Activated T-helper 2 cell treated with anti-CD3 and anti-CD28 coated beads, Interferon-gamma antibody, Interleukin-2, Interleukin-4, amounts not matched to agents 10 μg/mL and 5 μg/mL and 100 μg/mL, durations not matched to agents 14 hours and 24 hours and 36 hours (primary cell): ENCODE results near the gene MEGF8. TPM values are rescaled to one million over a fixed set of nuclear protein-coding genes. Genes with fewer than 3 reads are reported as not detected.

ENCODE experiments used
- DNase-seq: peaks from one replicate; pipeline ENCODE4 v3.0.0; 2021; ENCODE audit warnings: low spot score
- H3K27ac Mint-ChIP-seq: one replicate; pipeline ENCODE4 v1.8.0; 2021; ENCODE audit warnings: mixed read lengths
- H3K27me3 Mint-ChIP-seq: one replicate; pipeline ENCODE4 v1.8.0; 2021; ENCODE audit warnings: low read depth, mixed read lengths
- H3K36me3 Mint-ChIP-seq: one replicate; pipeline ENCODE4 v1.8.0; 2021; ENCODE audit warnings: low read depth, mixed read lengths
- H3K4me1 Mint-ChIP-seq: one replicate; pipeline ENCODE4 v1.8.0; 2021; ENCODE audit warnings: low read depth, mixed read lengths
- H3K4me3 Mint-ChIP-seq: one replicate; pipeline ENCODE4 v1.8.0; 2021; ENCODE audit warnings: low read depth, mild to moderate bottlenecking, moderate library complexity, mixed read lengths
- H3K9me3 Mint-ChIP-seq: one replicate; pipeline ENCODE4 v1.8.0; 2021; ENCODE audit warnings: mixed read lengths
- intact Hi-C: fragments of 100-400 bp; cut with micrococcal nuclease; formaldehyde crosslinking; loops from one replicate; pipeline ENCODE4 v1.15.1; 2023
- total RNA-seq: library from RNA; stranded (reverse); gene quantifications from 2 replicates; pipeline ENCODE4 v1.2.3, GENCODE V29; 2022

The MEGF8 gene
- total RNA-seq, 1 donor from 2014 or later = 10.3 TPM

DNA sequence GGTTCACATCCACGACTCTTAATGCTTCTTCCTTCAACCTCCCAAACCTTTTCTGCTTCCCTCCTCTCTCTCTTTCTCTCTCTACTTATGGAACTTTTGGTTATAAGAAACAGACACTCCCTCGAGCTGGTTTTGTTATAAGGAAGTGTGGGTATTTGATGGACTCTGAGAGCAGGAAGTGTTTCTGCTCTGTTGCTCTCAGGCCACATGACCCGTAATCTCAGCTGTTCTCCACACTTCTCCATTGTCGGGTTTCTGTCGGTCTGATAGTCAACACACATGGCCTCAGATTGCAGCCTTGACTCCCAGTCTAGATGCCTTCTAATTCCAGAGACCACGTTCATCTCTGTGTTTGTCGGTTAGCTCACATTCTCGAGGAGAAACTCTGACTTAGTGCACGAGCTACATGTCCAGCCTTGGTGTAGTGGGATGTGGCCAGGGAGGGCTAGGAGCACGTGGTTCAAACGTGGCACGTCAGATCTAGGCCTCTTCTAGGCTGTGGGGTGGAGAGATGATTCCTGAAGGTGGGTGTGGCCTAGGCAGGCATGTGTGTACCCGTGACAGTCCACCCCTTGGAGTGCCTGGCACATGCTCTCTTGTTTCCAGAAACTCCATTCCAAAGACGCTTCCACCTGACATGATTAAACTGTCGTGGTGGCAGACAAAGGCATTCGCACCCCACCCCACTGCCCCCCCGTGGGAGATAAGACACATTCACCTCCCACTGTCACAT, 38.3 kb downstream of the MEGF8 start:
- intact Hi-C loops = no loop called here
- no peaks in the 10 kb centered on the region for H3K9me3 Mint-ChIP-seq
- H3K4me3 Mint-ChIP-seq = no peak overlapping the region

DNA sequence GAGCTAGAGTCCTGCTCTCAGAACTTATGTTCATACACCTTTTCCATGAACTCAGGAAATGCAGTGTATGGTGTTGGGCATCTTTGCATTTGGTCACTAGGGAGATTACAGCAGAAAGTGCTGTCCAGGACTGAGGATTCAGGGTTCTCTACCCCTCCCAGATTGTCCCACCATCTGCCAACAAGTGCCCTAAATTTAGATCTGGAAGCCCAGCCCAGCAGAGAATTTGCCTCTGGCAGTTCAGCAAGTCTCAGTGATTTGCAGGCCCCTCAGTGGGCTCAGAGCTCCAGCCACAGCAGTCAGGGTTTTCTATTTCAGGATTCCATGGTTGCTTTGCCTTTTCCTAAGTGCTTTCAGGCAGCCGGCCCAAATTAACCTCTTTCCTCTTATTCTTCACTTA, 41.2 kb downstream of the MEGF8 start:
- no peak for DNase-seq
- Mint-ChIP-seq H3K36me3 (peaks cover 9% of the 10 kb centered on the region), H3K4me3 (no peak overlapping the region), H3K9me3 (no peaks in the 10 kb centered on the region), H3K4me1 (no peaks in the 10 kb centered on the region), H3K27ac (no peak overlapping the region), H3K27me3 (no peaks in the 10 kb centered on the region)
- intact Hi-C loops = no loop called here

More for the DNA sequence above, 38.3 kb downstream of the MEGF8 start:
- Mint-ChIP-seq H3K4me1 (no peaks in the 10 kb centered on the region), H3K36me3 (peaks cover 9% of the 10 kb centered on the region), H3K27ac (no peak overlapping the region), H3K27me3 (no peaks in the 10 kb centered on the region)
- DNase-seq = no peak

DNA sequence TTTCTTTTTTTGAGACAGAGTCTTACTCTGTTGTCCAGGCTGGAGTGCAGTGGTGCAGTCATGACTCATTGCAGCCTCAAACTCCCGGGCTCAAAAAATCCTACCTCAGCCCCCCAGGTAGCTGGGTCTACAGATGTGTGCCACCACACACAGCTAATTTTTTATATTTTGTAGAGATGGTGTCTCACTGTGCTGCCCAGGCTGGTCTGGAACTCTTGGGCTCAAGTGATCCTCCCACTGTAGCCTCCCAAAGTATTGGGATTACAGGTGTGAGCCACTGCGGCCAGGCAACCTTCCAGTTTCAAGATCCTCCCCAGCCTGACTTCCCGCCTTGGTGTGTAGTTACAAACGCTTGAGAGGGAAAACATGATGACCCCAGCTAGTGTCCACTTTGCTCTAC, 42.5 kb downstream of the MEGF8 start:
- no peak overlapping the region for H3K27ac Mint-ChIP-seq
- intact Hi-C loops = no loop called here
- H3K4me3 Mint-ChIP-seq = no peak overlapping the region
- peaks cover 9% of the 10 kb centered on the region for H3K36me3 Mint-ChIP-seq
- no peaks in the 10 kb centered on the region for H3K27me3 Mint-ChIP-seq
- no peaks in the 10 kb centered on the region for H3K9me3 Mint-ChIP-seq
- H3K4me1 Mint-ChIP-seq = no peaks in the 10 kb centered on the region
- no peak for DNase-seq

DNA sequence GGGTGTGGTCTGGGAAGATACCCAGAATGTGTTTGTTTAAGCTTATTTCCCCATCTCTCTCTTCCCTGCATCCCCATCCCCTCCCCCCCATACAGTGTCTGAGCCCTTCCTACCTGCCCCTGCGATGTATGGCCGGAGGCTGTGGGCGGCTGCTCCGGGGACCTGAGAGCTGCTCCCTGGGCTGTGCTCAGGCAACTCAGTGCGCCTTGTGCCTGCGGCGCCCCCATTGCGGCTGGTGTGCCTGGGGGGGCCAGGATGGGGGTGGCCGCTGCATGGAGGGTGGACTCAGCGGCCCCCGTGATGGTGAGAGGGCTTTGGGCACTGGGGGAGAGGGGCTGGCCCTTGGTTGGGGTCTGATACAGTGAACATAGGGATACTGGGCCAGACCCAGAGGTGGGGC, 42.9 kb downstream of the MEGF8 start:
- no peak for DNase-seq
- no peaks in the 10 kb centered on the region for H3K9me3 Mint-ChIP-seq
- intact Hi-C loops = no loop called here
- no peak overlapping the region for H3K27ac Mint-ChIP-seq
- H3K4me3 Mint-ChIP-seq = no peak overlapping the region
- no peaks in the 10 kb centered on the region for H3K27me3 Mint-ChIP-seq
- peaks cover 9% of the 10 kb centered on the region for H3K36me3 Mint-ChIP-seq
- H3K4me1 Mint-ChIP-seq = no peaks in the 10 kb centered on the region

DNA sequence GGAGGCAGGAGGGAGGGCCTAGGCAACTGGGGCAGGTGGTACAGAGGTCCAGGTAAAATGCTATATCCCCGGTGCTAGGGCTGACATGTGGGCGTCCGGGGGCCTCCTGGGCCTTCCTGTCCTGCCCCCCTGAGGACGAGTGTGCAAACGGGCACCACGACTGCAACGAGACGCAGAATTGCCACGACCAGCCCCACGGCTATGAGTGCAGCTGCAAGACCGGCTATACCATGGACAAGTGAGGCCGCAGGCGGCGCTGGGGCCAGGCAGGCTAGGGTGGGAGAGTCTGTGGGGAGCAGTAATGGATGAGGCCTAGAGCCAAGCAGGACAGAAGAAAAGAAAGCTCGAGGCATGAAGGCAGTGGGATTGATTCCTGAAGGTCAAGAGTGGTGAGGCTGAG, 43.3 kb downstream of the MEGF8 start:
- no peaks in the 10 kb centered on the region for H3K27me3 Mint-ChIP-seq
- no peaks in the 10 kb centered on the region for H3K4me1 Mint-ChIP-seq
- no peaks in the 10 kb centered on the region for H3K9me3 Mint-ChIP-seq
- DNase-seq = no peak
- no peak overlapping the region for H3K27ac Mint-ChIP-seq
- intact Hi-C loops = no loop called here
- H3K4me3 Mint-ChIP-seq = no peak overlapping the region
- H3K36me3 Mint-ChIP-seq = peaks cover 6% of the 10 kb centered on the region

DNA sequence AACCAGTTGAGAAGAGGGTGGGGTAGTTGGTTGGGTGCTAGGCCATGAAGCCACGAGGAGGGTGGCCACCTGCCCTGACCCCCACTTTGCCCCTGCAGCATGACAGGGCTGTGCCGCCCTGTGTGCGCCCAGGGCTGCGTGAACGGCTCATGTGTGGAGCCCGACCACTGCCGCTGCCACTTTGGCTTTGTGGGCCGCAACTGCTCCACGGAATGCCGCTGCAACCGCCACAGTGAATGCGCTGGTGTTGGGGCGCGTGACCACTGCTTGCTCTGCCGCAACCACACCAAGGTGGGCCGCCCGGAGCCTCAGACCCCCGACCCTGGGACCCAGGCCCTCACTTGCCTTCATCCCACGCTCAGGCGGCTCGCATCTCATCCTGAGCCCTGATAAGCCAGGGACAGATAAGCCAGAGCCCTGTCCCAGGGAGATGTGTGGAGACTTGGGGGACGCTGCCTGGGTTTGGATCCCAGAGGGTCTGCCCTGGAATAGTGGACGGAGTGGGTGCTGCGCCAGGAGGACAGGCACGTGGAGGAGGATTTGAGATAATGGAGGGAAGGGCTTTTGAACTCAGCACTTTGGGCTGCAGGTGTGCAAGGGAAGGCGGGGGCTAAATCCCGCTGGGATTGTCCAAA, 44.1 kb downstream of the MEGF8 start:
- no peak for DNase-seq
- H3K36me3 Mint-ChIP-seq = no peaks in the 10 kb centered on the region
- intact Hi-C loops = no loop called here
- H3K4me1 Mint-ChIP-seq = no peaks in the 10 kb centered on the region
- no peak overlapping the region for H3K4me3 Mint-ChIP-seq
- H3K27ac Mint-ChIP-seq = no peak overlapping the region
- no peaks in the 10 kb centered on the region for H3K27me3 Mint-ChIP-seq
- no peaks in the 10 kb centered on the region for H3K9me3 Mint-ChIP-seq

DNA sequence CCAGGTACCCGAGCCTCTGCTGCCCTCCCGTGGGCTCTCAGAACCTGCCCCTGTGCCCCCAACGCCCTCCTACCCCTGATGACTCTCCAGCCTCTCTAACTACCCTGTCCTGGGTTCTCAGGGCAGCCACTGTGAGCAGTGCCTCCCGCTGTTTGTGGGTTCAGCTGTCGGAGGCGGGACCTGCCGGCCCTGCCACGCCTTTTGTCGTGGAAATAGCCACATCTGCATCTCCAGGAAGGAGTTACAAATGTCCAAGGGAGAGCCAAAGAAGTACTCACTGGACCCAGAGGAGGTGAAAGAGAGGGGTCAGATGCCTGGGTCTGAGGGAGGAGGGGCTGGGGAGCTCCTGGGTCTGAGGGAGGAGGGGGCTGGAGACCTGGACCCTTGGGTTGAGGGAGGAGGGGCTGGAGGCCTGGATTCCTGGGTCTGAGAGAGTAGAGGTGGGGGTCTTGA, 44.7 kb downstream of the MEGF8 start:
- Mint-ChIP-seq H3K36me3 (no peaks in the 10 kb centered on the region), H3K4me3 (no peak overlapping the region), H3K27me3 (no peaks in the 10 kb centered on the region), H3K27ac (no peak overlapping the region), H3K4me1 (no peaks in the 10 kb centered on the region), H3K9me3 (no peaks in the 10 kb centered on the region)
- no peak for DNase-seq
- intact Hi-C loops = no loop called here

DNA sequence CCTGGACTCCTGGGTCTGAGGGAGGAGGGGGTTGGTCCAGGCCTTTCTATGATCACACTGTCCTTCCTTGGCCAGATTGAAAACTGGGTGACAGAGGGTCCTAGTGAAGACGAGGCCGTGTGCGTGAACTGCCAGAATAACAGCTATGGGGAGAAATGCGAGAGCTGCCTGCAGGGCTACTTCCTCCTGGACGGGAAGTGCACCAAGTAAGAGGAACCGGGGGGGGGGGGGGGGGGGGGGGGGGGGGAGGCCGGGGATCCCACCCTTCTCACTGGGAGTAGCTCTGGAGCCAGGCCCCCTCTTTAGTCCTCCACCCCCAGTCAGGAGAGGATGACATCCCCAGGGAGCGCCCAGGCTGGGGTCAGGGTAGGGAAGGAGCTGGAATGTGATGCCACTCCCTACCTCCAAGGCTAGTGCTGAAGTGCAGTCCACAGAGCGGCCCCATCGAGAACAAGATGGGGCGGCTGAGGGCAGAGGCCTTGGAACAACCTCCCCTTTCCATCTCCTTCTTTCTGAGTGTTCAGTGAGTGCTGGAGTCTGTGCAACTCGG, 45.3 kb downstream of the MEGF8 start:
- DNase-seq = no peak
- intact Hi-C loops = no loop called here
- Mint-ChIP-seq H3K36me3 (no peaks in the 10 kb centered on the region), H3K4me1 (no peaks in the 10 kb centered on the region), H3K4me3 (no peak overlapping the region), H3K27ac (no peak overlapping the region), H3K27me3 (no peaks in the 10 kb centered on the region), H3K9me3 (no peaks in the 10 kb centered on the region)

DNA sequence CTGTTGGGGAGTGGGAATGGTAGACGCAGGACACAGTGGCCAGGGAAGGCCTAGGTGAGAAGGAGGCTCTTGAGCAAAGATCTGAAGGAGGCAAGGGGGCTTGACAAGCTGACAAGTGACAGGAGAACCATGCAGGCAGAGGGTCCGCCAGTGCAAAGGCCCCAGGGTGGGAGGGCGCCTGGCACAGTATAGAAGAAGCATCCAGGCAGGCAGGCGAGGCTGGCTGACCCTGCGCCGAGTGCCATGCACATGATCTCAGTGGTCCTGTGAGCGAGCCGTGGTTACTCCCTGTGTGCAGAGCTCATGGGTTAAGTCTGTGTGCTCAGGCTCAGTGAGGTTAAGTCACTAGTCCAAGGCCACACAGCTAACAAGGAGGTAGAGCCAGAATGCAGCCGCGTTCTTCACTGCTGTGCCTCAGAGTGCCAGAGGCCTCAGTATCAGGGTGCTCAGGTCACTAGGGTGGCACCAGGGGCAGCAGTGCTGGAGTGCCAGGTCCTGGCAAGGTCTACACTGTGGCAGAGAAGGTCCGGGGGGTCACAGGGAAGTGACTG, 49.5 kb downstream of the MEGF8 start:
- DNase-seq = no peak
- Mint-ChIP-seq H3K4me3 (no peak overlapping the region), H3K4me1 (peaks cover 1% of the 10 kb centered on the region), H3K36me3 (no peaks in the 10 kb centered on the region), H3K27ac (no peak overlapping the region), H3K9me3 (no peaks in the 10 kb centered on the region), H3K27me3 (no peaks in the 10 kb centered on the region)
- intact Hi-C loops = no loop called here

DNA sequence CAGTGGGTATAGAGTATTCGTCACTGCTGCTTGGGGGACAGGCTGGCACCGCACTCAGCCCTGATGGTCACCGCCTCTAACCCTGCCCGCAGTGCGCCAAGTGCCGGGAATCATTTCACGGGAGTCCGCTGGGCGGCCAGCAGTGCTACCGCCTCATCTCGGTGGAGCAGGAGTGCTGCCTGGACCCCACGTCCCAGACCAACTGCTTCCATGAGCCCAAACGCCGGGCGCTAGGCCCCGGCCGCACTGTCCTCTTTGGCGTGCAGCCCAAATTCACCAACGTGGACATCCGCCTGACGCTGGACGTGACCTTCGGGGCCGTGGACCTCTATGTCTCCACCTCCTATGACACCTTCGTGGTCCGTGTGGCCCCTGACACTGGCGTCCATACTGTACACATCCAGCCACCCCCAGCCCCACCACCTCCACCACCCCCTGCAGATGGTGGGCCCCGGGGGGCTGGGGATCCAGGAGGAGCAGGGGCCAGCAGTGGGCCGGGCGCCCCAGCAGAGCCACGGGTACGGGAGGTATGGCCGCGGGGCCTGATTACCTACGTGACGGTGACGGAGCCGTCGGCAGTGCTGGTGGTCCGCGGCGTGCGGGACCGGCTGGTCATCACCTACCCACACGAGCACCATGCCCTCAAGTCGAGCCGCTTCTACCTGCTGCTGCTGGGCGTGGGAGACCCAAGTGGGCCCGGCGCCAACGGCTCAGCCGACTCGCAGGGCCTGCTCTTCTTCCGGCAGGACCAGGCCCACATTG, 50.2 kb downstream of the MEGF8 start:
- Mint-ChIP-seq H3K9me3 (no peaks in the 10 kb centered on the region), H3K36me3 (no peaks in the 10 kb centered on the region), H3K4me3 (no peak overlapping the region), H3K27me3 (no peaks in the 10 kb centered on the region), H3K27ac (no peak overlapping the region), H3K4me1 (peaks cover 1% of the 10 kb centered on the region)
- intact Hi-C loops = no loop called here
- DNase-seq = no peak

DNA sequence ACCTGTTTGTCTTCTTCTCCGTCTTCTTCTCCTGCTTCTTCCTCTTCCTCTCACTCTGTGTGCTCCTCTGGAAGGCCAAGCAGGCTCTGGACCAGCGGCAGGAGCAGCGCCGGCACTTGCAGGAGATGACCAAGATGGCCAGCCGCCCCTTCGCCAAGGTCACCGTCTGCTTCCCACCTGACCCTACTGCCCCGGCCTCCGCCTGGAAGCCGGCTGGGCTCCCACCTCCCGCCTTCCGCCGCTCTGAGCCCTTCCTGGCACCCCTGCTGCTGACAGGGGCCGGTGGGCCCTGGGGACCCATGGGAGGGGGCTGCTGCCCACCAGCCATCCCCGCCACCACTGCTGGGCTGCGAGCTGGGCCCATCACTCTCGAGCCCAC, 50.7 kb downstream of the MEGF8 start:
- no peak for DNase-seq
- no peaks in the 10 kb centered on the region for H3K27me3 Mint-ChIP-seq
- H3K4me1 Mint-ChIP-seq = peaks cover 1% of the 10 kb centered on the region
- intact Hi-C loops = no loop called here
- H3K4me3 Mint-ChIP-seq = no peak overlapping the region
- no peak overlapping the region for H3K27ac Mint-ChIP-seq
- H3K36me3 Mint-ChIP-seq = no peaks in the 10 kb centered on the region
- H3K9me3 Mint-ChIP-seq = no peaks in the 10 kb centered on the region

DNA sequence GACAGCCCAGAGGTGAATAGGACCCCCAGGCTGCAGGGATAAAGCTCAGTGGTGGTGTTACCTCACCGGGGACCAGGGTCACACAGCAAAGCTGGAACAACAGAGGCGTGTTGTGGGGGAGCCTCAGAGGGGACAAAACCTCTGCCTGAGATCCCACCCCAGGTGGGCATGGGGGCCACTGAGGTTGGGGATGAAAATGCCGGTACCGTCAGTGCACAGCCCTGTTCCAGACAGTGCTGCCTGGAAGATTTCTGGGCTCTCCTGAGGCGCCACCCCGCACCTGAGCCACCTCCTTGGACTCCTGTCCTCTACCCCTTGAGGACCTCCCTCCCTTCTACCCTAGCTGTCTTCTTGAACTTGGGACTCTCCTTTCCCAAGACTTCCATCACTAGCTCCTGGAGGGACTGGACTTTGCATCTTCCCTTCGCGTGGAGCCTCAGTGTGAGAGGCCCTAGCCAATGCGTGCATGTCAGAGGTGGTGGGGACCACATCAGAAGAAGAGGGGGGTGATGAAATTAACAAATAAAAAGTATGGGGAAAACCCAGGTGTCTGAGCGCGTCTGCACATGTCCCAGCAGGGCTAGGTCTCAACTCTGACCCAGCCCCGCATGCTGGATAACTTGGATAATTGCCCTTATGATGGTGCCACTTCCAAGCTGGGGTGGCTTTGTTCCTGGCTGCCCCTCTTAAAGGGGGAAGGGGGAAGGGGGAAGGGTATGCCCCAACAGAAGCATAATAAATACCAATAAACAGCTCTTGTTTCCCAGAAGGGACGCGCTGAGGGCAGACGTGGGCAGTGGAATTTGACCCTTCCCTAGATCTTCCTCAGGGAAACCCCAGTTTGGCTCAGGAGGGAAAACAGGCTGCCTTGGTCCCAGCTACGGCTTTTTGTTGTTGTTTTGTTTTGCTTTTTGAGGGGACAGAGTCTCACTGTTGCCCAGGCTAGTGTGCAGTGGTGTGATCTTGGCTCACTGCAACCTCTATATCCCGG, 53.1 kb downstream of the MEGF8 start:
- no peak for DNase-seq
- Mint-ChIP-seq H3K27ac (no peak overlapping the region), H3K27me3 (peaks cover 12% of the 10 kb centered on the region), H3K4me3 (no peak overlapping the region), H3K4me1 (peaks cover 1% of the 10 kb centered on the region), H3K36me3 (no peaks in the 10 kb centered on the region), H3K9me3 (no peaks in the 10 kb centered on the region)
- intact Hi-C loops = no loop called here
